Pancreas (tissue), 10 donors: ENCODE results near the gene P2RY14. TPM values are rescaled to one million over a fixed set of nuclear protein-coding genes. Genes with fewer than 3 reads are reported as not detected.

Experiments
- ATAC-seq, 4 donors: fragments of 200-7000 bp; cut with Tn5 transposase; one replicate each; pipeline versions ENCODE4 v1.8.0 to v1.9.1; 2020; ENCODE audit warnings: mild to moderate bottlenecking in 4 of 4, moderate library complexity in 4 of 4
- DNase-seq, 6 donors: peaks; one replicate each; pipeline ENCODE4 v3.0.0-alpha.2; 2020
- FAIRE-seq: peaks from 2 replicates; lab custom pipeline; 2012; peaks lifted over from hg19 to GRCh38; lab: Jason Lieb, UNC
- H3K27ac ChIP-seq, 4 donors: fragments of 200-600 bp; sonication (generic); 1 replicate in 3 of 4; 2 replicates in 1 of 4; pipeline versions ENCODE4 v1.5.0 to v1.8.0; 2020
- H3K27me3 ChIP-seq, 4 donors: fragments of 200-600 bp; one replicate each; pipeline ENCODE4 v1.8.0; 2021
- H3K36me3 ChIP-seq, 3 donors: fragments of 200-600 bp; sonication (generic) in 1 of 3; one replicate each; pipeline versions ENCODE4 v1.5.0 to v1.8.0; 2020 to 2021
- H3K4me1 ChIP-seq, 3 donors: fragments of 200-600 bp; one replicate each; pipeline ENCODE4 v1.8.0; 2021
- H3K4me3 ChIP-seq, 4 donors: fragments of 200-600 bp; sonication (generic) in 2 of 4; one replicate each; pipeline versions ENCODE4 v1.5.0 to v1.8.0; 2020 to 2021
- H3K9me3 ChIP-seq, 4 donors: fragments of 200-600 bp; one replicate each; pipeline ENCODE4 v1.8.0; 2021
- CTCF ChIP-seq, 4 donors: fragments of 200-600 bp; sonication (generic) in 3 of 4; IDR thresholded peaks; one replicate each; pipeline versions ENCODE4 v1.5.0 to v1.8.0; 2021; ENCODE audit warnings: antibody characterized with exemption in 4 of 4
- WGBS, 2 donors: extraction: QIAGEN DNeasy Blood & Tissue Kit; methylation state at CpG; one replicate each; pipeline ENCODE4 v1.1.7; 2013; 5-methylcytosine and 5-hydroxymethylcytosine counted together
- intact Hi-C, 3 donors: fragments of 100-400 bp; cut with DNase I; formaldehyde crosslinking; loops; one replicate each; pipeline versions ENCODE4 v1.11.1 to v1.14.2; 2022
- polyA plus RNA-seq, 2 donors: library from polyadenylated mRNA; stranded (reverse); fragments of 200-250 nt; gene quantifications; one replicate each; pipeline ENCODE4 v1.2.3, GENCODE V29; 2013
- total RNA-seq, 6 donors: library from RNA; stranded (reverse); fragmentation: NEBNext Ultra II Directional in 4 of 6; extraction: Animal tissue kit (Norgen Biotek cat#: 25700) in 4 of 6; gene quantifications; one replicate each; pipeline versions ENCODE4 v1.2.1 to v1.2.4, GENCODE V29; 2021 to 2023
- donor health status: healthy with polysubstance abuse.
- donor health status: DM: no; HTN: no; CAD: no; lungs with moderate emphysema.
- donor health status: DM: no; HTN: no; CAD: no.
- donor health status: control.
- donor health status: control.
- donor health status: Bipolar disorder and iron deficiency.
- donor health status: DM: yes; HTN: yes; CAD: no.
- donor health status: DM: no; HTN: no; CAD: no.
- donor health status: DM: no; HTN: no; CAD: no.
- donor health status: DM: yes; HTN: yes; CAD: no.

The P2RY14 gene
- total and polyA plus RNA-seq, 8 donors, result 0.08 to 0.47 (median 0.11) TPM

- no peak for TF ChIP-seq CTCF (IDR thresholded peaks at IDR 0.05)
- FAIRE-seq (no peak), ATAC-seq (no peak), DNase-seq (no peak)
- Histone ChIP-seq H3K9me3 (no peaks in the 10 kb centered on the region), H3K27me3 (no peaks in the 10 kb centered on the region), H3K36me3 (no peaks in the 10 kb centered on the region), H3K4me1 (no peaks in the 10 kb centered on the region), H3K27ac (no peak overlapping the region), H3K4me3 (no peak overlapping the region)
- 83 to 94% methylated on average over 1 of the region's 1 CpG for WGBS, 2 donors
- intact Hi-C loops, result no loop called here
These were observed 29.5 kb upstream of the P2RY14 start for GRCh38 chr3:151307583-151308488.

GRCh38 chr3:151307131-151307530, 28.8 kb upstream of the P2RY14 start:
- Histone ChIP-seq H3K4me1 (no peaks in the 10 kb centered on the region), H3K4me3 (no peak overlapping the region), H3K36me3 (no peaks in the 10 kb centered on the region), H3K9me3 (no peaks in the 10 kb centered on the region), H3K27me3 (no peaks in the 10 kb centered on the region), H3K27ac (no peak overlapping the region)
- FAIRE-seq, result no peak
- TF ChIP-seq CTCF (IDR thresholded peaks at IDR 0.05), result no peak
- intact Hi-C loops, result no loop called here
- no peak for ATAC-seq
- no peak for DNase-seq

GRCh38 chr3:151306168-151306810, 27.9 kb upstream of the P2RY14 start:
- no peaks in the 10 kb centered on the region for H3K4me1 ChIP-seq
- ATAC-seq (no peak), DNase-seq (no peak), FAIRE-seq (no peak)
- H3K4me3 ChIP-seq, result no peak overlapping the region
- no peak for TF ChIP-seq CTCF (IDR thresholded peaks at IDR 0.05)
- WGBS, 2 donors, result 87 to 93% methylated on average over 6 of the region's 6 CpGs
- H3K36me3 ChIP-seq, result no peaks in the 10 kb centered on the region
- H3K27me3 ChIP-seq, result no peaks in the 10 kb centered on the region
- no peak overlapping the region for H3K27ac ChIP-seq
- intact Hi-C loops, result no loop called here
- H3K9me3 ChIP-seq, result no peaks in the 10 kb centered on the region

GRCh38 chr3:151305775-151306151, 27.4 kb upstream of the P2RY14 start:
- TF ChIP-seq CTCF (IDR thresholded peaks at IDR 0.05), result no peak
- intact Hi-C loops, result no loop called here

More at GRCh38 chr3:151305775-151306151, 27.4 kb upstream of the P2RY14 start:
- FAIRE-seq (no peak), ATAC-seq (no peak), DNase-seq (no peak)
- H3K27me3 ChIP-seq, result no peaks in the 10 kb centered on the region
- 78 to 91% methylated on average over 4 of the region's 4 CpGs for WGBS, 2 donors
- H3K27ac ChIP-seq, result peak overlapping the region in 1 of 4 donors; percentile 52
- no peaks in the 10 kb centered on the region for H3K9me3 ChIP-seq
- no peak overlapping the region for H3K4me3 ChIP-seq
- H3K36me3 ChIP-seq, result no peaks in the 10 kb centered on the region
- no peaks in the 10 kb centered on the region for H3K4me1 ChIP-seq
